GM18909 (cell line): ENCODE results near the gene MYH9.

ENCODE experiments used
- ATAC-seq: cut with Tn5 transposase; IDR thresholded peaks from one replicate; pipeline ENCODE4 v1.9.1; 2021; ENCODE audit warnings: mild to moderate bottlenecking; ENCODE audit not compliant: unreplicated experiment, poor library complexity

The MYH9 gene

DNA sequence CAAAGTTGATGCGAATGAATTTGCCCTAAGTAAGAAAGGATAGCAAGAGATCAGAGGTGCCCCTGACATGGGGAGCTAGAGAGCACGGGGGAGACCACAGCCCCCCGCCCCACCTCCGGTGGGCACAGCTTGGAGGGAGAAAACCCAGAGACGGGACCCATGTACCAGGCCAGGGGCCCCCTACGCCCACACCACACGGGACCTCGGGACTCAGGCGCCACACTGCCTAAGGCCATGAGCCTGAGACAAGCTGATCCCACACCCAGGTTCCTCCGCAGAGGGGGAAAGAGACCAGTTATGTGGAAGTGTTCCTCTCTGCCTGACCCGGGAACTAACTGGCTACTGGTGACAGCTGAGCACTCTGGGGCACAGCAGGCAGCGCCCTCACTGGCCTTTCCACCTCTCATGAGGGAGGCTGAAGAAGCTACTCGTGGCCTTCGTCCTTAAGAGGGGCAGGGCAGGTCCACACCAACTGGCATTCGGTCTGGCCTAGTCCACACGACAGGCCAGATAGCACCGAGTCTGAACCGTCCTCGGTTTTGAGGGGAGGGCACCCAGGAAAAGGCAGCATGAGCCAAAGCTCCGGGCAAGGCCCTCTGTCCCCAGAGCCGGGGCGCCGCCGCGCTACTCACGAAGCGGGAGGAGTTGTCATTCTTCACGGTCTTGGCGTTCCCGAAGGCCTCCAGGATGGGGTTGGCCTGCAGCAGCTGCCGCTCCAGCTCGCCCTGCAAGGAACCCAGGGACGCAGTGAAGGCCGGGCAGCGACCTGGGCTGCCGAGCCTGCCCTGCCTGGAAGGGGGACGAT, 65.8 kb downstream of the MYH9 start:
- no peak for ATAC-seq

DNA sequence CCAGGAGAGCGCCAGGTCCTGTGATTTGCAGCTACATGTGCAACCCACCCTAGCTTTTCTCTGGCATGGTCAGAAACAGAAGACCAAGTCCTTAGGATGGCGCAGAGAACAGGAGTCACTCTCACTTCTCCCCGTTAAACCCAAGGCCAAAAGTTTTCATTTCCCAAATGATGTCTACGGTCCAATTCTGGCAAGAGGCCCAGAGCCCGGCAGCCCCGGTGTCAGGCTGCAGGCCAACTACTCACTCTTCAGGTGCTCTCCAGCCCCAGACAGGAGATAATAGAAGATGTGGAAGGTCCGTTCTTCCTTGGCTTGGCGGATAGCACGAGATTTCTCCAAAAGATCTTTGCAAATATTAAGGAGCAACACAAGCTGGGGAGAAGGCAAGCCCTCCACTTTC, 67.2 kb downstream of the MYH9 start:
- ATAC-seq = no peak

GRCh38 chr22:36319595-36320497, 67.9 kb downstream of the MYH9 start:
- no peak for ATAC-seq

DNA sequence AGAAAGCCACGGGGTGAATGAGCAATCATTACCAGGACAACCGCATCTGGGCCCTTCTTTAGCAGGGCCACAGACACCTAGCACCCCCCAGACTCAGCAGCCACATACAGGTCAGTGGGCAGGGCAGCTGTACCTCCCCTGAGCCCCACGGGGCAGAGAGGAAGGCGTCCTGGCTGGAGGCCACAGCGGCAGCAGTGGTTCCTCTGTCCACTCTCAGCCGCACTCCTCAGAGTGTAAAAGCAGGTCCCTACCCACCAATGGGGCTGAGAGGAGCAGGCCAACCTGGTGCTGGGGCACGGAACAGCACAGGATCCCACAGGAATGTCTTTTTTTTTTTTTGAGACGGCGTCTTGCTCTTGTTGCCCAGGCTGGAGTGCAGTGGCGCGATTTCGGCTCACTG, 69.3 kb downstream of the MYH9 start:
- no peak for ATAC-seq

- ATAC-seq = no peak
These were observed 70.0 kb downstream of the MYH9 start for GRCh38 chr22:36317658-36318271.

GRCh38 chr22:36316419-36316818, 71.3 kb downstream of the MYH9 start:
- ATAC-seq = no peak

GRCh38 chr22:36315325-36315724, 72.4 kb downstream of the MYH9 start:
- no peak for ATAC-seq

DNA sequence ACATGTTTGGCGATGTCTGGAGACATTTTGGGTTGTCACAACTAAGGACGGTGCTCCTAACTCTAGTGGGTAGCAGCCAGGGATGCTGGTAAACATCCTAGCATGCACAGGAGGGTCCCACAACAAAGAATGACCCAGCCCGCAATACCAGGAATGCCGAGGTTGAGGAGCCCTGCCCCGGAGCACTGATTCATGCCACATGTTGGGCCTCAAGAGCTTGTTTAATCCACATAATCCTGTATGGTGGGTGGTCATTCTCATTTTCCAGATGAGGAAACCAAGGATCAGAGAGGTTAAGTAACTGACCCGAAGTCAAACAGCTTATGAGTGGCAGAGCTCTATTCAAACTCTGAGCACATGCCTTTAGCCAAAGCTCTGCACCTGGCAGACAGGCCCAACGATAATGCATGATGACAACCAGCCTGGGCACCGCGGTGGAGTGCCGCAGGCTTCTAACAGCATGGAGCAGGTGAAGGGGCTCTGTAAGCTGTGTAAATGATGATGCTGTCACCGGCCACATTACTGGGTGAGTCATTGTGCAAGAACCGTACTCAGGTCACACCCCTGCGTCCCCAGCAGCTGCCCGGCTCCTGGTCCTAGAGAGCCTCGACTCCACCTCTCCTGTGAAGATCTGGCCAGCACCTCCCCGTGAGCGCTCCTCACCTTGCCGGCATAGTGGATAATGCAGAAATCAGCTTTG, 76.2 kb downstream of the MYH9 start:
- no peak for ATAC-seq

- ATAC-seq = no peak
These were observed 78.9 kb downstream of the MYH9 start for GRCh38 chr22:36308880-36309279.

DNA sequence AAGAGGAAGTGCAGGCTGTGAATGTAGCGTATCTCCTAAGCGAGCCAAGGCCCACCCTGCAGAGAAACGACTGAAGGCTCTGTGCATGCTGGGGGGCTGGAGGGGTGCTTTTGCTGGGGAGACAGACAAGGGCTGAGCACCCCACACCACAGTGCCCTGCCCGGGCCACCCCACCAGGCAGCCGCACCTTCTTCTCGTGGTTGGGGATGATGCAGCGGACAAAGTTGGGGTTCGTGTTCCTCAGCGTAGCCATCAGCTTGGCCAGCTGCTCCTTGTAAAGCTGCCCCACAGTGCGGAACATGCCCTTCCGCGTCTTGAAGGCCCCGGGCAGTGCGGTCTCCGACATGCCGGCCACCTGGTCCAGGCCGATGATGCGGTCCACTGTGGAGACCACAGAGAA, 81.5 kb downstream of the MYH9 start:
- no peak for ATAC-seq

DNA sequence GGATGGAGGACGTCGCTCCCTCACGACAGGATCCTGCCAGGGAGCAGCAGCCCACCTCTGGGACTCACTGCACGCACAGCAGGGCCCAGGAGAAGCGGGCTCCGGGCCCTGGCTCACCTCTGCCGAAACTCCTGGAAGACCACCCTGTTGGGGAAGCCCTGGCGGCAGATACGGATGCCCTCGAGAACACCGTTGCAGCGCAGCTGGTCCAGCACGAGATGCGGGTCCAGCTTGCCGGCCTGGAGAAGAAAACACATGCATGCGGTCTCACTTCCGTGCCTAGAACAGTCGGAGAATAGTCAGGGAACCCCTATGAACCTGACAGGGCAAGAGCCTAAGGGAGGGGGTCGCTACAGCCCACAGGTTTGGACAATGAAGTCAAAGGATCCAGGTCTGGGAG, 82.0 kb downstream of the MYH9 start:
- no peak for ATAC-seq

- ATAC-seq = no peak
These were observed 83.3 kb downstream of the MYH9 start for GRCh38 chr22:36304429-36304828.

DNA sequence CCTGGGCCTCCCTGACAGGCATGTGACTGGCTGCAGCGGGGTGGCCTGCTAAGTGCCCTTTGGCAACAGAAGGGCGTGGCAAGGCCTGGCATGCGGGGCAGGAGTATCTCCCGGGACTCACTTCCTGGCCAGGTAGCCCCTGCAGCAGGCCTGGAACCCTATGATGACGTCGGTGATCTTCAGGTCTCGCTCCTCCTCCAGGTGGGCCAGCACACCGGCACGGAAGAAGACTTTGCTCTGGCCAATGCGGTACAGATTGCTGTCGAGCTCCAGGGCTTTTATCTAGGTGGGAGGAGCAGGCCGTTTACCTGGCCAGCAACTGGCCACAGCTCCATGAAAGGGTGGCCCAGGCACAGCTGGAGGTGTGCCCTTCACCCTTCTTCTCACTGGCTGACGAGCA, 83.9 kb downstream of the MYH9 start:
- ATAC-seq = no peak

- no peak for ATAC-seq
These were observed 84.7 kb downstream of the MYH9 start for GRCh38 chr22:36303115-36303467.

GRCh38 chr22:36302439-36303114, 85.2 kb downstream of the MYH9 start:
- ATAC-seq = no peak

DNA sequence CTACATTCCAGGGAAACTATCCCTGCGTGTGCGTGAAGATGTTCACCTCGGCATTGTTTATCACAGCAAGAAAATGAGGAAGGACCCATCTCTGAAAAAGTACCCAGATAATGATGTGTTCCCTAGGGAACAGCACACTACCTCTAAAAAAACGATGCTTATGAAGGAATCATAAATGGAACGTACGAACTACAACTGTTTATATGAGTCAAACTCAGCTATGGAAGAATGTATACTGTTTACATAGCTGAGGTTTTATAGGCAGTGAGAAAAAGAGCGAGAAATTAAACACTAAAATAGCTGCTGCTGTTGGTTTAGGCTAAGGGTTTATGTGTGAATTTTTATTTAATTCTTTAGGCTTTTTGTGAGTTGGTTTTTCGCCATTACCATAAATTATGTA, 85.9 kb downstream of the MYH9 start:
- ATAC-seq = no peak

DNA sequence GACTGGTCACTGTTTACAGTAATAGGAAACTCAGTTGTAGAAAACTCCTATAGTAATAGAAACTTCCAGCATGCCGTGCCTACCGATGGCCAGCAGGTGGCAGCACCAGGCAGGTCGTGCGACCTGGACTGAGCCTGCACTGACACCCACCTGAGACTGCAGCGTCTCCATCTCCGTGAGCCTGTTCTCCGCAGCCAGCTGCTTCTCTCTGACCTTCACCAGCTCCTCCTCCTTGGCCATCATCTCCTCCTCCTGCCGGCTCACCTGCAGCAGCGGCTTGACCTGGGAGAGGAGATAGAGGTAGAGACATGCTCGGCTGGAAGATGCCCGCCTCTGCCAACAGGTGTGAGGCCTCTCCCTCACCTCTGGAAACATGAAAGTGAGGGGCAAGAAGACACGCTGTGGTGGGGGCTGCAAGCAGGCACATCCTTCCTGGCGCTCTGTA, 86.4 kb downstream of the MYH9 start:
- ATAC-seq = no peak

DNA sequence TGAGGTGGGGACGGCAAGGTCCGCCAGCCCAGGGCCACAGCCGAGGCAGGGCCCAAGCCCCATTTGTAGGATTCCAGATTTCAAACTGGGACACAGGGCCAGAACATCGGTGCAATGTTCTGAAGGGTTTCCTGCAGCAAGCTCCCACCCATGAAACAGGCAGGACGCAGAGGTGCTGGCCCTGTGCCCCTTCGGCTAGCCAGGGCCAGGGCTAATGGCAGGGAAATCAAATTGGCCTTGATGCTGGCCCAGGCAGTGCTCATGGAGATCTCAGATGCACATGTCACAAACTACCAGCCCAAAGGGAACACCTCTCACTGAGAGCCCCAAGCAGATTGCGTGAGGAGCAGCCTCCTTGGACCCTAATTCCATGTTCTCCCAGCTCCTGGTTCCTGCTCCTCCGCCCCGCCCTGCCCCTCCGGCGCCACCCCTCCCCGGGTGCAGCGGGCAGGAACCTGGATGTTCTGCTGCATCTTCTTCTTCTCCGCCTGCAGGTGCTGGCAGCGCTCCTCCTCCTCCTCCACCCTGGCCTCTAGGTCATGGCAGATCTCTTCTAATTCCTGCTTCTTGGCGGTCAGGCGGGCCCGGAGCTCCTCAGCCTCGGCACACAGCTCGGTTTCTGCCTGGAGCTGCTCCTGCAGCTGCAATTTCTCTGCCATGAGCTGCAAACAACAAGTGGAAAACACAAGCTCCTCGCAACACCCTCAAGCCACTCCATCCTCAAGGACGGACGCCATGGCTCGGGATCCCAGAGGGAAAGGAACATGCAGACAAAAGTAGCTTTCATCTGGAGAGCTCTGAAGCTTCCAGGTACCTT, 87.2 kb downstream of the MYH9 start:
- no peak for ATAC-seq

DNA sequence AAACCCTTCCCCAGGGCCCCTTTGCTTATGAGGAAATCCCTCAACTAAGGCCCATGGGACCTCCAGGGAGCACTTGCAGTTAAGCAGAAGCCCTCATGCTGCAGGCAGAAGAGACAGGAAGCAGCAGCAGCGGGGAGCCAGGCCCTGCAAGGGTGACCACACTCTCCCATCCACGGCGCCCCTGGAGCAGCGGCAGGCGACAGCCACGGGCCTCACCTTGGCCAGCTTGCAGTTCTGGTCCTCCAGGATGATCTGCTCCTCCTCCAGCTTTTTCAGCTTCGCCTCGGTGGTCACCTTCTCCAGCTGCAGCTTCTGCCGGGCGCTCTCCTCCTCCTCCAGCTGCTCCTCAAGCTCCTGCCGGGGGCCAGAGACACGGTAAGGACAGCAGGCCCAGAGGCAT, 87.9 kb downstream of the MYH9 start:
- ATAC-seq = no peak
